SK-N-MC (cell line): ENCODE measurements around the gene EFHD2.
A peak's percentile ranks its signal among the peaks of the same experiment; 100 is the strongest.

Source experiments
- DNase-seq: peaks from one replicate; pipeline ENCODE4 v3.0.0-alpha.2; 2011; ENCODE audit warnings: low read depth, low spot score
- H3K27ac ChIP-seq: fragments of 200-600 bp; sonication (generic); 2 replicates; pipeline ENCODE4 v1.5.1; 2016; ENCODE audit warnings: mixed run types
- H3K36me3 ChIP-seq: fragments of 200-600 bp; sonication (generic); 2 replicates; pipeline ENCODE4 v1.6.1; 2017; ENCODE audit warnings: antibody characterized with exemption, low read length, mixed read lengths; ENCODE audit not compliant: insufficient read depth
- H3K4me3 ChIP-seq: fragments of 200-600 bp; sonication (generic); 2 replicates; pipeline ENCODE4 v1.5.1; 2016
- H3K9ac ChIP-seq: fragments of 200-600 bp; sonication (generic); 2 replicates; pipeline ENCODE4 v1.8.0; 2017; ENCODE audit warnings: mixed run types, mixed read lengths; ENCODE audit not compliant: insufficient read length
- H3K9me3 ChIP-seq: fragments of 200-600 bp; sonication (generic); 2 replicates; pipeline ENCODE4 v1.6.1; 2017; ENCODE audit warnings: low read depth, mild to moderate bottlenecking, antibody characterized with exemption, low read length, moderate library complexity, mixed read lengths
- EZH2 ChIP-seq: fragments of 200-600 bp; sonication (generic); IDR thresholded peaks from one replicate; pipeline ENCODE4 v1.6.1; 2017; ENCODE audit warnings: antibody characterized with exemption
- FOXP2 ChIP-seq: optimal IDR thresholded peaks from 2 replicates; pipeline ENCODE3; 2011; ENCODE audit warnings: mild to moderate bottlenecking, moderate library complexity; ENCODE audit not compliant: insufficient read depth; ENCODE audit errors: extremely low read length, control extremely low read depth
- POLR2AphosphoS5 ChIP-seq: IDR thresholded peaks from 2 replicates; pipeline ENCODE4 v1.6.1; 2012; ENCODE audit warnings: mild to moderate bottlenecking, low read depth, low read length, borderline replicate concordance

EFHD2 gene

GRCh38 chr1:15409388-15410222 is at the start of gene EFHD2:
EFHD2 (plus strand) TSS chr1:15409888; CDS start chr1:15409972, 84 bp downstream.
- peak within 1 kb of the TSS; percentile 80 for H3K9ac ChIP-seq
- peak; percentile 54 for TF ChIP-seq FOXP2
- no peak for TF ChIP-seq EZH2
- peak; percentile 48; the same call in 1 of the 2 replicates for TF ChIP-seq POLR2AphosphoS5
- no peak within 1 kb of the TSS for H3K27ac ChIP-seq
- no peaks in the 10 kb centered on the region for H3K36me3 ChIP-seq
- no peak for DNase-seq
- peak within 1 kb of the TSS; percentile 89 for H3K4me3 ChIP-seq
- H3K9me3 ChIP-seq, result no peaks in the 10 kb centered on the region

- H3K9ac ChIP-seq, result no peak overlapping the region
- H3K27ac ChIP-seq, result no peak overlapping the region
- H3K4me3 ChIP-seq, result no peak overlapping the region
- H3K9me3 ChIP-seq, result no peaks in the 10 kb centered on the region
- no peak for DNase-seq
- no peaks in the 10 kb centered on the region for H3K36me3 ChIP-seq
- TF ChIP-seq POLR2AphosphoS5 (no peak), FOXP2 (no peak), EZH2 (no peak)
Observed at GRCh38 chr1:15360700-15361099, 49.0 kb upstream of the EFHD2 start.

GRCh38 chr1:15362096-15362736 is 47.5 kb upstream of the EFHD2 start:
- no peak overlapping the region for H3K4me3 ChIP-seq
- H3K36me3 ChIP-seq, result no peaks in the 10 kb centered on the region
- no peak overlapping the region for H3K27ac ChIP-seq
- no peak overlapping the region for H3K9ac ChIP-seq
- TF ChIP-seq FOXP2 (no peak), EZH2 (no peak), POLR2AphosphoS5 (no peak)
- H3K9me3 ChIP-seq, result no peaks in the 10 kb centered on the region
- no peak for DNase-seq

GRCh38 chr1:15362737-15363128 is 47.0 kb upstream of the EFHD2 start:
- H3K9ac ChIP-seq, result no peak overlapping the region
- H3K4me3 ChIP-seq, result no peak overlapping the region
- no peak for DNase-seq
- H3K27ac ChIP-seq, result no peak overlapping the region
- no peaks in the 10 kb centered on the region for H3K9me3 ChIP-seq
- H3K36me3 ChIP-seq, result no peaks in the 10 kb centered on the region
- TF ChIP-seq POLR2AphosphoS5 (no peak), FOXP2 (no peak), EZH2 (no peak)

DNA sequence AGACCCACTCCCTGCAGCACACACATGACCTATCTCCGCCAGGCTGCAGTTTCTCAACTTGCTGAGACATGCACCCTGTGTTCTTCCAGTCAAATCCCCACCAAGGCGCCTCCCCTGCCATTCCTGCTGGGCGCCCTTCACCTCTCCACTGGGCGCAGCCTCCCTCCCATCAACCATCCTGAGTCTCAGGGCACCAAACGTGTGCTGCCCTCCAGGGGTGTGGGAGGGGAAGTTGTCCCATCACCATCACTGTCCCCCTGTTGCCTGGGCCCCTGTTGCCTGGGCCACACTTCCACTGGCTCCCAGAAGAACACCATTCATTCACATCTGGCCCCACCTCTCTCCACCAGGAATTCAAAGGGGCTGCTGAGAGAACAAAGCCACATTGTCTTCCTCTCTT is 44.9 kb upstream of the EFHD2 start:
- TF ChIP-seq POLR2AphosphoS5, result no peak
- TF ChIP-seq EZH2, result no peak
- no peak for TF ChIP-seq FOXP2
- Histone ChIP-seq H3K36me3 (no peaks in the 10 kb centered on the region), H3K9ac (no peak overlapping the region), H3K27ac (no peak overlapping the region), H3K9me3 (no peaks in the 10 kb centered on the region), H3K4me3 (no peak overlapping the region)
- no peak for DNase-seq

GRCh38 chr1:15368888-15369287 is 40.8 kb upstream of the EFHD2 start:
- Histone ChIP-seq H3K9ac (no peak overlapping the region), H3K9me3 (no peaks in the 10 kb centered on the region), H3K27ac (no peak overlapping the region), H3K36me3 (no peaks in the 10 kb centered on the region), H3K4me3 (no peak overlapping the region)
- DNase-seq, result no peak
- TF ChIP-seq EZH2, result no peak
- TF ChIP-seq POLR2AphosphoS5, result no peak
- no peak for TF ChIP-seq FOXP2

DNA sequence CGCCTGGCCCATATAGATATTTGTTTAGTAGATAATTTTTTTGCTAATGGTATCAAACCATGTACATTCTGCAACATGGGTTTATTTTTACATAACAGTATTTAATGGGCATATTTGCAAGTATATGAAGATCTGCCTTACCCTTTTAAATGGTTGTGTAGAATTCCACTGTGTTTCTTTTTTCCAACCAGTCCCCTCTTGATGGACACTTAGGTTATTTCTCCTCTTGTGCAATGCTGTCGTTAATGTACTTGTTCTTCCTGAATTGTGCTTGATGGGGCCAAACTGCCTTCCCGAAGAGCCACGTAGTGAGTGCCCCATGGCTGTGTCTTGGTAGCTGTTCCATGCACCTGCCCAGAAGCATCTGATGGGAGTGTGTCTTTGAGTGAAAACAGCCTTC is 39.4 kb upstream of the EFHD2 start:
- DNase-seq, result no peak
- no peak for TF ChIP-seq EZH2
- no peak for TF ChIP-seq FOXP2
- TF ChIP-seq POLR2AphosphoS5, result no peak
- Histone ChIP-seq H3K36me3 (no peaks in the 10 kb centered on the region), H3K9ac (no peak overlapping the region), H3K4me3 (no peak overlapping the region), H3K9me3 (no peaks in the 10 kb centered on the region), H3K27ac (no peak overlapping the region)

GRCh38 chr1:15370781-15371520 is 38.7 kb upstream of the EFHD2 start:
- no peak overlapping the region for H3K27ac ChIP-seq
- TF ChIP-seq POLR2AphosphoS5, result no peak
- no peak for TF ChIP-seq EZH2
- TF ChIP-seq FOXP2, result no peak
- no peak overlapping the region for H3K9ac ChIP-seq
- no peaks in the 10 kb centered on the region for H3K36me3 ChIP-seq
- DNase-seq, result no peak
- no peak overlapping the region for H3K4me3 ChIP-seq
- no peaks in the 10 kb centered on the region for H3K9me3 ChIP-seq
